ENCODE results near the gene UCMA.

DNA sequence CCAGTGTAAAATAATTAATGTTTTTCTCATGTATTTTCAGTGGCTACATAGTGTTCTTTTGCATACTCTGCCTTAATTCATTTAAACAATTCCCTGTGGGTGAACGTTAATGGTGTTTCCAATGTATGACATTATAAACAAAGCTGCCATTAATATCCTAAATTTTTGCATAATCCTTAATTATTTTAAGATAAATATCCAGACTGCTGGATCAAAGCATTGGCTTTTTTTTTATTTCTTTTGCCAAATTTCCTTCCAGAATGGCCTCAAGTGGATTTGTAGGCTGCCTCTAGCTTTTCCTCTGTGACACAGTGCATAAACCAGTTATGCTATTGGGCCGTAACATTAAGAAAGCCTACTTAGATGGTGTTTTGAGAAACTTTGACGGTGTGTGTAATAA lies 43.4 kb downstream of the UCMA start:
- TF ChIP-seq POLR2AphosphoS5 (IDR thresholded peaks at IDR 0.05): no peak
- TF ChIP-seq, protein P1, sequence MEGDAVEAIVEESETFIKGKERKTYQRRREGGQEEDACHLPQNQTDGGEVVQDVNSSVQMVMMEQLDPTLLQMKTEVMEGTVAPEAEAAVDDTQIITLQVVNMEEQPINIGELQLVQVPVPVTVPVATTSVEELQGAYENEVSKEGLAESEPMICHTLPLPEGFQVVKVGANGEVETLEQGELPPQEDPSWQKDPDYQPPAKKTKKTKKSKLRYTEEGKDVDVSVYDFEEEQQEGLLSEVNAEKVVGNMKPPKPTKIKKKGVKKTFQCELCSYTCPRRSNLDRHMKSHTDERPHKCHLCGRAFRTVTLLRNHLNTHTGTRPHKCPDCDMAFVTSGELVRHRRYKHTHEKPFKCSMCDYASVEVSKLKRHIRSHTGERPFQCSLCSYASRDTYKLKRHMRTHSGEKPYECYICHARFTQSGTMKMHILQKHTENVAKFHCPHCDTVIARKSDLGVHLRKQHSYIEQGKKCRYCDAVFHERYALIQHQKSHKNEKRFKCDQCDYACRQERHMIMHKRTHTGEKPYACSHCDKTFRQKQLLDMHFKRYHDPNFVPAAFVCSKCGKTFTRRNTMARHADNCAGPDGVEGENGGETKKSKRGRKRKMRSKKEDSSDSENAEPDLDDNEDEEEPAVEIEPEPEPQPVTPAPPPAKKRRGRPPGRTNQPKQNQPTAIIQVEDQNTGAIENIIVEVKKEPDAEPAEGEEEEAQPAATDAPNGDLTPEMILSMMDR (IDR thresholded peaks at IDR 0.05): no peak

Data from upper lobe of left lung (tissue), 4 donors.